ENCODE measurements around the gene OR12D1.

GRCh38 chr6:29461021-29461814 is 46.5 kb downstream of the OR12D1 start:
- TF ChIP-seq CTCF (IDR thresholded peaks at IDR 0.05; ENCODE audit: low read length) (no peak), EZH2phosphoT487 (IDR thresholded peaks at IDR 0.05; ENCODE audit: low read length) (no peak)
